CD14-positive monocyte (primary cell): ENCODE results near the gene ERVV-1. TPM values are rescaled to one million over a fixed set of nuclear protein-coding genes. Genes with fewer than 3 reads are reported as not detected.
A peak's percentile ranks its signal among the peaks of the same experiment; 100 is the strongest.
"Not testable (repeated sequence)": the region's sequence is repeated elsewhere in the genome, so short reads cannot be mapped to it uniquely, and the experiment has no call there.

Source experiments
- DNase-seq, 3 donors: peaks; one replicate each; pipeline ENCODE4 v3.0.0-alpha.2; 2011 to 2022
- H2AFZ ChIP-seq: 2 replicates; pipeline ENCODE4 v1.6.0; 2012; ENCODE audit warnings: mild to moderate bottlenecking, low read depth, low read length, inconsistent platforms; ENCODE audit not compliant: insufficient read depth, poor library complexity, severe bottlenecking
- H3K27ac ChIP-seq, 2 donors: 1 replicate in 1 of 2; 2 replicates in 1 of 2; pipeline ENCODE4 v1.5.1; 2012 to 2013; ENCODE audit warnings: low read length in 2 of 2, control low read depth in 1 of 2, inconsistent platforms in 1 of 2, low read depth in 1 of 2, mild to moderate bottlenecking in 1 of 2
- H3K27me3 ChIP-seq, 2 donors: one replicate each; pipeline versions ENCODE4 v1.6.0 to v1.6.1; 2011 to 2013; ENCODE audit warnings: low read length in 2 of 2; ENCODE audit not compliant: control insufficient read depth in 2 of 2, insufficient read depth in 2 of 2
- H3K36me3 ChIP-seq, 2 donors: replicated peaks in 1 of 2; 1 replicate in 1 of 2; 2 replicates in 1 of 2; pipeline versions ENCODE4 v1.5.1 to v1.6.1; 2012 to 2013; ENCODE audit warnings: low read length in 2 of 2, control low read depth in 1 of 2, inconsistent platforms in 1 of 2, mild to moderate bottlenecking in 1 of 2; ENCODE audit not compliant: insufficient read depth in 2 of 2, control insufficient read depth in 1 of 2
- H3K4me1 ChIP-seq, 2 donors: 1 replicate in 1 of 2; 2 replicates in 1 of 2; pipeline versions ENCODE4 v1.5.1 to v1.6.1; 2012 to 2013; ENCODE audit warnings: low read length in 2 of 2, control low read depth in 1 of 2, inconsistent platforms in 1 of 2, mild to moderate bottlenecking in 1 of 2, moderate library complexity in 1 of 2; ENCODE audit not compliant: insufficient read depth in 2 of 2, control insufficient read depth in 1 of 2
- H3K4me2 ChIP-seq: replicated peaks from 2 replicates; pipeline ENCODE3; 2012; ENCODE audit warnings: low read length, moderate library complexity, mild to moderate bottlenecking; ENCODE audit not compliant: poor library complexity, severe bottlenecking; ENCODE audit errors: extremely low read depth
- H3K4me3 ChIP-seq, 3 experiments: fragments of 200-600 bp in 1 of 3; sonication (generic) in 1 of 3; replicated peaks in 1 of 3; 1 replicate in 2 of 3; 2 replicates in 1 of 3; pipeline ENCODE4 v1.5.1; 2011 to 2013; ENCODE audit warnings: low read length in 3 of 3, mild to moderate bottlenecking in 3 of 3, control low read depth in 2 of 3, low read depth in 2 of 3, inconsistent platforms in 1 of 3, moderate library complexity in 1 of 3
- H3K79me2 ChIP-seq: 2 replicates; pipeline ENCODE4 v1.6.0; 2012; ENCODE audit warnings: mild to moderate bottlenecking, control low read depth, inconsistent platforms, low read length, moderate library complexity; ENCODE audit not compliant: insufficient read depth
- H3K9ac ChIP-seq: 2 replicates; pipeline ENCODE4 v1.6.0; 2017; ENCODE audit warnings: low read length, mild to moderate bottlenecking; ENCODE audit not compliant: insufficient read depth, poor library complexity, severe bottlenecking
- H3K9me3 ChIP-seq, 2 donors: replicated peaks in 1 of 2; 1 replicate in 1 of 2; 2 replicates in 1 of 2; pipeline versions ENCODE4 v1.5.1 to v1.6.1; 2012 to 2013; ENCODE audit warnings: low read length in 2 of 2, control low read depth in 1 of 2; ENCODE audit not compliant: control insufficient read depth in 1 of 2, insufficient read depth in 1 of 2
- H4K20me1 ChIP-seq: 2 replicates; pipeline ENCODE4 v1.6.0; 2012; ENCODE audit warnings: mild to moderate bottlenecking, low read length, control low read depth, moderate library complexity; ENCODE audit not compliant: insufficient read depth
- H3K27ac Mint-ChIP-seq, 7 donors: one replicate each; pipeline ENCODE4 v1.8.0; 2020; ENCODE audit warnings: mild to moderate bottlenecking in 7 of 7, mixed read lengths in 7 of 7, moderate library complexity in 6 of 7, inconsistent platforms in 2 of 7
- H3K27me3 Mint-ChIP-seq, 3 donors: one replicate each; pipeline ENCODE4 v1.8.0; 2021 to 2022; ENCODE audit warnings: low read depth in 3 of 3, mild to moderate bottlenecking in 3 of 3, mixed read lengths in 3 of 3, moderate library complexity in 3 of 3, inconsistent platforms in 1 of 3
- H3K36me3 Mint-ChIP-seq, 2 donors: one replicate each; pipeline ENCODE4 v1.8.0; 2020; ENCODE audit warnings: mixed read lengths in 2 of 2, inconsistent platforms in 1 of 2, mild to moderate bottlenecking in 1 of 2
- H3K4me1 Mint-ChIP-seq: one replicate; pipeline ENCODE4 v1.8.0; 2020; ENCODE audit warnings: mild to moderate bottlenecking, mixed read lengths
- H3K4me3 Mint-ChIP-seq, 2 donors: one replicate each; pipeline ENCODE4 v1.8.0; 2020; ENCODE audit warnings: mild to moderate bottlenecking in 2 of 2, mixed read lengths in 2 of 2, moderate library complexity in 1 of 2
- H3K9me3 Mint-ChIP-seq, 7 donors: one replicate each; pipeline ENCODE4 v1.8.0; 2020 to 2022; ENCODE audit warnings: mixed read lengths in 7 of 7, mild to moderate bottlenecking in 6 of 7, moderate library complexity in 6 of 7, inconsistent platforms in 2 of 7
- WGBS: methylation state at CpG from one replicate; pipeline ENCODE4 v1.1.5; 2013; ENCODE audit warnings: missing lambda C conversion rate; ENCODE audit not compliant: insufficient coverage; 5-methylcytosine and 5-hydroxymethylcytosine counted together
- intact Hi-C, 2 donors: fragments of 100-400 bp; cut with micrococcal nuclease; formaldehyde crosslinking; loops; one replicate each; pipeline versions ENCODE4 v1.15.0 to v1.15.1; 2023
- polyA plus RNA-seq, 3 donors: library from polyadenylated mRNA; depleted of rRNA in 1 of 3; unstranded in 2 of 3; stranded (reverse) in 1 of 3; fragments of 300-500 nt in 2 of 3; fragments of >200 nt in 1 of 3; fragmentation: Illumina TruSeq in 2 of 3; gene quantifications; 1 replicate in 2 of 3; 2 replicates in 1 of 3; pipeline ENCODE4 v1.2.3, GENCODE V29; 2012 to 2021
- TF ChIP-seq, protein P1 (sequence below): fragments of 200-600 bp; IDR thresholded peaks from one replicate; pipeline ENCODE4 v1.8.0; 2022; ENCODE audit warnings: antibody characterized with exemption, mild to moderate bottlenecking

ERVV-1 gene
- polyA plus RNA-seq, 3 donors: not detected

DNA sequence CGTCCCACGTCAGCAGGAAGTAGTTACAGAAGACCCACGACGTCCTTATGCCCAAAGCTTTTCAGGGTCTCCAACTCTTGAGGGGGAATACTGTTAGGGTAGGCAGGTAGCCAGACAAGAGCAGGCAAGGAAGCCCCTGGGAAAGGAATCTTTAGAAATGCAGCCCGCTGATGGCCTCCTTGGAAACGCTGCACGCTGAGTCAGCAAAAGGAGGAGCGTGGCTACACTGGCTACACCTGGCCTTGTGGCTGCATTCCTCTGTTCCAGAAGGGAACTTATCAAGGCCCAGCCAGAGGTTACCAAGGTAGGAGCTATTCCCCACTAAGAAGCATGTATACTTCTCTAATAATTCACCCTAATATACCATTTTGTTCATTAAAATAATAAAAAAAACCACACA lies 2.0 kb downstream of the ERVV-1 start:
- Histone ChIP-seq H3K79me2 (no peaks in the 10 kb centered on the region), H3K9me3 (peaks cover 68 to 84% of the 10 kb centered on the region in 2 donors), H4K20me1 (no peaks in the 10 kb centered on the region), H3K27me3 (no peaks in the 10 kb centered on the region), H3K27ac (no peak overlapping the region), H3K4me3 (no peak overlapping the region), H2AFZ (no peak overlapping the region), H3K9ac (no peak overlapping the region), H3K4me1 (no peaks in the 10 kb centered on the region), H3K36me3 (no peaks in the 10 kb centered on the region), H3K4me2 (no peak overlapping the region)
- peaks cover 31 to 80% (median 75%) of the 10 kb centered on the region in 7 donors for H3K9me3 Mint-ChIP-seq
- intact Hi-C loops: no loop called here
- H3K36me3 Mint-ChIP-seq: no peaks in the 10 kb centered on the region
- no peaks in the 10 kb centered on the region for H3K4me1 Mint-ChIP-seq
- H3K27ac Mint-ChIP-seq: no peak overlapping the region
- TF ChIP-seq, protein P1, sequence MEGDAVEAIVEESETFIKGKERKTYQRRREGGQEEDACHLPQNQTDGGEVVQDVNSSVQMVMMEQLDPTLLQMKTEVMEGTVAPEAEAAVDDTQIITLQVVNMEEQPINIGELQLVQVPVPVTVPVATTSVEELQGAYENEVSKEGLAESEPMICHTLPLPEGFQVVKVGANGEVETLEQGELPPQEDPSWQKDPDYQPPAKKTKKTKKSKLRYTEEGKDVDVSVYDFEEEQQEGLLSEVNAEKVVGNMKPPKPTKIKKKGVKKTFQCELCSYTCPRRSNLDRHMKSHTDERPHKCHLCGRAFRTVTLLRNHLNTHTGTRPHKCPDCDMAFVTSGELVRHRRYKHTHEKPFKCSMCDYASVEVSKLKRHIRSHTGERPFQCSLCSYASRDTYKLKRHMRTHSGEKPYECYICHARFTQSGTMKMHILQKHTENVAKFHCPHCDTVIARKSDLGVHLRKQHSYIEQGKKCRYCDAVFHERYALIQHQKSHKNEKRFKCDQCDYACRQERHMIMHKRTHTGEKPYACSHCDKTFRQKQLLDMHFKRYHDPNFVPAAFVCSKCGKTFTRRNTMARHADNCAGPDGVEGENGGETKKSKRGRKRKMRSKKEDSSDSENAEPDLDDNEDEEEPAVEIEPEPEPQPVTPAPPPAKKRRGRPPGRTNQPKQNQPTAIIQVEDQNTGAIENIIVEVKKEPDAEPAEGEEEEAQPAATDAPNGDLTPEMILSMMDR: no peak
- no peak overlapping the region for H3K4me3 Mint-ChIP-seq
- no peak for DNase-seq
- peaks cover 0 to 3% (median 0%) of the 10 kb centered on the region in 3 donors for H3K27me3 Mint-ChIP-seq
- WGBS: 90% methylated on average over 6 of the region's 8 CpGs

DNA sequence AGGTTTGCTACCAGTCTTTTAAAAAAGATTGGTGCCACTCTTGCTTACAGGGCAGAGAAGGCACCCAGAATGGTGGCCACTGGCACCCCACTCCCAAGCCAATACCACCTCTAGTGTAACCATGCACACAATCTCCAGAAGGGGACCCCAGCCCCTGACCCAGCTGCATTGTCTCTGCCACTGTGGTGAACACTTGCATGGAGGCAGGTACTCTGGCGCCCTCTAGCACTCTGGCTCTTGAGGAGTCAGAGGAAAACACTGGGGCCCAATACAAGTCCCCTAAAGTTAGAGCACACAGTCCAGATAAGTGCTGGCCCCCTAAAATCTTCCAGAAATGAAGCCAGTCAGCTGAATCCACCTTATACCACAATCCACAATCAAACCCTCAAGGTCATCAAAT lies 6.0 kb downstream of the ERVV-1 start:
- Mint-ChIP-seq H3K4me1 (no peaks in the 10 kb centered on the region), H3K4me3 (no peak overlapping the region), H3K36me3 (no peaks in the 10 kb centered on the region), H3K27ac (no peak overlapping the region), H3K27me3 (peaks cover 0 to 2% (median 0%) of the 10 kb centered on the region in 3 donors), H3K9me3 (peaks cover 28 to 78% (median 69%) of the 10 kb centered on the region in 7 donors)
- Histone ChIP-seq H3K27ac (no peak overlapping the region), H3K9ac (no peak overlapping the region), H2AFZ (no peak overlapping the region), H3K27me3 (no peaks in the 10 kb centered on the region), H3K79me2 (no peaks in the 10 kb centered on the region), H3K4me1 (no peaks in the 10 kb centered on the region), H3K36me3 (no peaks in the 10 kb centered on the region), H3K4me2 (no peak overlapping the region), H3K9me3 (peaks cover 59 to 79% of the 10 kb centered on the region in 2 donors), H4K20me1 (no peaks in the 10 kb centered on the region), H3K4me3 (no peak overlapping the region)
- WGBS: 20% methylated on average over 1 of the region's 1 CpG
- DNase-seq: no peak
- TF ChIP-seq, protein P1: peak; percentile 8
- intact Hi-C loops: no loop called here

DNA sequence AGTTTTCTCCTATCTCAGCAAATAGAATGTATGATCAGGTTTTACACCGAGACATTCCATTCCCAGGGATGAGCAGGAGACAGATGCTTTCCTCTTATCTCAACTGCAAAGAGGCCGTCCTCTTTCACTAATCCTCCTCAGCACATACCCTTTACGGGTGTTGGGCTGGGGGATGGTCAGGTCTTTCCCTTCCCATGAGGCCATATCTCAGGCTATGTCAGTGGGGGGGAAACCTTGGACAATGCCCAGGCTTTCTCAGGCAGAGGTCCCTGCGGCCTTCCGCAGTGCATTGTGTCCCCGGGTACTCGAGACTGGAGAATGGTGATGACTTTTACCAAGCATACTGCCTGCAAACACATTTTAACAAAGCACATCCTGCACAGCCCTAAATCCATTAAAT lies 14.6 kb downstream of the ERVV-1 start:
- H3K79me2 ChIP-seq, H3K4me1 ChIP-seq, H3K36me3 Mint-ChIP-seq, H3K36me3 ChIP-seq, H3K27ac ChIP-seq, H3K27me3 Mint-ChIP-seq, DNase-seq, H3K4me3 Mint-ChIP-seq, H3K4me2 ChIP-seq, H3K4me1 Mint-ChIP-seq, H3K27me3 ChIP-seq, H3K9ac ChIP-seq, H3K27ac Mint-ChIP-seq, intact Hi-C loops, H4K20me1 ChIP-seq, H3K4me3 ChIP-seq, H2AFZ ChIP-seq: not testable (repeated sequence)
- peaks cover 45 to 94% (median 86%) of the 10 kb centered on the region in 7 donors for H3K9me3 Mint-ChIP-seq
- peaks cover 79 to 90% of the 10 kb centered on the region in 2 donors for H3K9me3 ChIP-seq
- 67% methylated on average over 4 of the region's 7 CpGs for WGBS
